ENCODE measurements around the gene CCDC142.
"Not testable (repeated sequence)": the region's sequence is repeated elsewhere in the genome, so short reads cannot be mapped to it uniquely, and the experiment has no call there.

Gene CCDC142

GRCh38 chr2:74447230-74447999 lies 35.4 kb downstream of the CCDC142 start:
- FAIRE-seq (no peak), DNase-seq (ENCODE audit: insufficient read length, low spot score) (no peak)
- TF ChIP-seq CTCF (IDR thresholded peaks at IDR 0.05; ENCODE audit: insufficient read depth, missing control alignments), result no peak

- TF ChIP-seq CTCF (IDR thresholded peaks at IDR 0.05; ENCODE audit: insufficient read depth, missing control alignments), result no peak
- DNase-seq (ENCODE audit: insufficient read length, low spot score) (no peak), FAIRE-seq (no peak)
Observed at GRCh38 chr2:74444498-74445318, 38.1 kb downstream of the CCDC142 start.

GRCh38 chr2:74442483-74443297 lies 40.1 kb downstream of the CCDC142 start:
- FAIRE-seq; DNase-seq (ENCODE audit: insufficient read length, low spot score): not testable (repeated sequence)

- no peak for TF ChIP-seq CTCF (IDR thresholded peaks at IDR 0.05; ENCODE audit: insufficient read depth, missing control alignments)
- DNase-seq (ENCODE audit: insufficient read length, low spot score), result no peak
- no peak for FAIRE-seq
Observed at GRCh38 chr2:74441690-74442482, 40.9 kb downstream of the CCDC142 start, which contains the start of gene RTKN. RTKN (minus strand) TSS chr2:74441937; CDS start chr2:74441816, 121 bp downstream.

- DNase-seq (ENCODE audit: insufficient read length, low spot score) (no peak), FAIRE-seq (no peak)
- TF ChIP-seq CTCF (IDR thresholded peaks at IDR 0.05; ENCODE audit: insufficient read depth, missing control alignments), result no peak
Observed at GRCh38 chr2:74441170-74441689, 41.6 kb downstream of the CCDC142 start.

GRCh38 chr2:74440378-74441169 lies 42.2 kb downstream of the CCDC142 start:
- peak; percentile 12 for TF ChIP-seq CTCF (IDR thresholded peaks at IDR 0.05; ENCODE audit: insufficient read depth, missing control alignments)
- no peak for FAIRE-seq
- DNase-seq (ENCODE audit: insufficient read length, low spot score), result peak; percentile 100
